Heart left ventricle (tissue), 16 donors: Measurements from ENCODE around the gene STK4. TPM values are rescaled to one million over a fixed set of nuclear protein-coding genes. Genes with fewer than 3 reads are reported as not detected.

Experiments used
- ATAC-seq, 4 donors: fragments of 200-7000 bp; cut with Tn5 transposase; one replicate each; pipeline ENCODE4 v1.9.1; 2020 to 2022; ENCODE audit warnings: moderate library complexity in 4 of 4, mild to moderate bottlenecking in 3 of 4, moderate number of reproducible peaks in 1 of 4
- DNase-seq, 5 donors: peaks; one replicate each; pipeline ENCODE4 v3.0.0-alpha.2; 2020
- H3K27ac ChIP-seq, 12 donors: fragments of 200-600 bp; sonication (generic) in 4 of 12; one replicate each; pipeline versions ENCODE4 v1.5.0 to v1.8.0; 2016 to 2022; ENCODE audit warnings: mild to moderate bottlenecking in 2 of 12
- H3K27me3 ChIP-seq, 9 donors: fragments of 200-600 bp; sonication (generic) in 2 of 9; one replicate each; pipeline versions ENCODE4 v1.5.1 to v1.8.0; 2016 to 2022; ENCODE audit warnings: mild to moderate bottlenecking in 3 of 9
- H3K36me3 ChIP-seq, 9 donors: fragments of 200-600 bp; sonication (generic) in 2 of 9; one replicate each; pipeline versions ENCODE4 v1.5.0 to v1.8.0; 2018 to 2022; ENCODE audit warnings: mild to moderate bottlenecking in 2 of 9
- H3K4me1 ChIP-seq, 12 donors: fragments of 200-600 bp; sonication (generic) in 4 of 12; one replicate each; pipeline versions ENCODE4 v1.5.0 to v1.8.0; 2016 to 2022; ENCODE audit warnings: mild to moderate bottlenecking in 3 of 12
- H3K4me3 ChIP-seq, 12 donors: fragments of 200-600 bp; sonication (generic) in 4 of 12; one replicate each; pipeline versions ENCODE4 v1.5.0 to v1.8.0; 2017 to 2022; ENCODE audit warnings: mild to moderate bottlenecking in 9 of 12, moderate library complexity in 4 of 12
- H3K9me3 ChIP-seq, 12 donors: fragments of 200-600 bp; sonication (generic) in 4 of 12; one replicate each; pipeline versions ENCODE4 v1.5.0 to v1.8.0; 2016 to 2022; ENCODE audit warnings: mild to moderate bottlenecking in 1 of 12
- CTCF ChIP-seq, 12 donors: fragments of 200-600 bp; sonication (generic) in 4 of 12; IDR thresholded peaks; one replicate each; pipeline versions ENCODE4 v1.5.0 to v1.8.0; 2018 to 2022; ENCODE audit warnings: antibody characterized with exemption in 12 of 12, mild to moderate bottlenecking in 5 of 12
- POLR2A ChIP-seq, 2 donors: fragments of 450-650 bp; IDR thresholded peaks; one replicate each; pipeline ENCODE4 v1.6.1; 2017; ENCODE audit warnings: antibody characterized with exemption in 2 of 2, mild to moderate bottlenecking in 2 of 2, moderate library complexity in 2 of 2
- WGBS, 4 donors: extraction: QIAGEN DNeasy Blood & Tissue Kit in 2 of 4; methylation state at CpG; one replicate each; pipeline versions ENCODE4 v1.1.5 to v1.1.7; 2013 to 2018; 5-methylcytosine and 5-hydroxymethylcytosine counted together
- intact Hi-C, 10 donors: fragments of 100-400 bp; cut with DNase I; formaldehyde crosslinking; loops; one replicate each; pipeline versions ENCODE4 v1.11.1 to v1.14.2; 2022
- polyA plus RNA-seq, 2 donors: library from polyadenylated mRNA; stranded (reverse); fragments of 200-250 nt; gene quantifications; one replicate each; pipeline ENCODE4 v1.2.3, GENCODE V29; 2013
- total RNA-seq, 9 donors: library from RNA; depleted of rRNA in 2 of 9; stranded (reverse); fragments of >200 nt in 2 of 9; fragmentation: NEBNext Ultra II Directional in 3 of 9; extraction: Animal tissue kit (Norgen Biotek cat#: 25700) in 3 of 9; gene quantifications; one replicate each; pipeline versions ENCODE4 v1.1.0 to v1.2.4, GENCODE V29; 2016 to 2023
- donor health status: ischemic (EF 13 %, LVEDD 7.1; RV severe dilation, severe dysfunction).
- donor health status: healthy with polysubstance abuse.
- donor health status: DM: no; HTN: yes; CAD: no.
- donor health status: DM: no; HTN: no; CAD: no.
- donor health status: ischemic (EF 25% LVEDD 6.9; RV normal size, moderate dysfunction).
- donor health status: ischemic (EF 25% LVEDD 5.7; RV mildly dilated, moderate dysfunction).
- donor health status: healthy.
- donor health status: DM: yes; HTN: yes; CAD: no.
- donor health status: ischemic (EF 35%, LVEDD 5.7; RV mildly dilated, moderate dysfunction).
- donor health status: nonischemic (EF 11% LVEDD 7.7; RV severe dilation, severe dysfunction).
- donor health status: DM: yes; HTN: yes; CAD: no.
- donor health status: PGD.
- donor health status: ischemic (EF 29% LVEDD 5.4; RV normal size, mild dysfunction).
- donor health status: nonischemic (EF 23%, LVEDD 6.1; RV moderate dilation, normal function).

STK4 gene
- total and polyA plus RNA-seq, 11 donors, result 3.2 to 25.3 (median 9.3) TPM

GRCh38 chr20:45028424-45029136 lies 62.3 kb downstream of the STK4 start:
- Histone ChIP-seq H3K9me3 (no peaks in the 10 kb centered on the region), H3K27me3 (no peaks in the 10 kb centered on the region), H3K4me1 (no peaks in the 10 kb centered on the region), H3K27ac (no peak overlapping the region), H3K4me3 (no peak overlapping the region), H3K36me3 (peaks cover 0 to 77% (median 40%) of the 10 kb centered on the region in 9 donors)
- ATAC-seq (no peak), DNase-seq (no peak)
- intact Hi-C loops, result no loop called here
- no peak for TF ChIP-seq CTCF (IDR thresholded peaks at IDR 0.05)
- no peak for TF ChIP-seq POLR2A (IDR thresholded peaks at IDR 0.05)
- WGBS, 4 donors, result 90 to 95% (median 94%) methylated on average over 6 of the region's 6 CpGs

GRCh38 chr20:45029884-45030283 lies 63.6 kb downstream of the STK4 start:
- H3K4me1 ChIP-seq, result peaks cover 0 to 7% (median 0%) of the 10 kb centered on the region in 12 donors
- ATAC-seq, result no peak
- no peaks in the 10 kb centered on the region for H3K9me3 ChIP-seq
- no peak overlapping the region for H3K27ac ChIP-seq
- no peak overlapping the region for H3K4me3 ChIP-seq
- intact Hi-C loops, result no loop called here
- peaks cover 0 to 67% (median 36%) of the 10 kb centered on the region in 9 donors for H3K36me3 ChIP-seq
- no peak for TF ChIP-seq POLR2A (IDR thresholded peaks at IDR 0.05)
- TF ChIP-seq CTCF (IDR thresholded peaks at IDR 0.05), result no peak
- H3K27me3 ChIP-seq, result no peaks in the 10 kb centered on the region
- 93 to 97% (median 95%) methylated on average over 3 of the region's 3 CpGs for WGBS, 4 donors
- no peak for DNase-seq

DNA sequence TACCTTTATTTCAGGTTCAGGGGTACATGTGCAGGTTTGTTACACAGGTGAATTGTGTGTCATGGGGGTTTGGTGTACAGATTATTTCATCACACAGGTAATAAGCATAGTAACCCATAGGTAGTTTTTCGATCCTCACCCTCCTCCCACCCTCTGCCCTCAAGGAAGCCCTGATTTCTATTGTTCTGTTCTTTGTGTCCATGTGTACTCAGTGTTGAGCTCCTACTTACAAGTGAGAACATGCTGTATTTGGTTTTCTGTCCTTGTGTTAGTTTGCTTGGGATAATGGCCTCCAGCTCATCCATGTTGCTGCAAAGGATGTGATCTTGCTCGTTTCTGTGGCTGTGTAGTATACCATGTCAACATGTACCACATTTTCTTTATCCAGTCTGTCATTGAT lies 66.0 kb downstream of the STK4 start:
- WGBS, 4 donors, result 87 to 95% (median 92%) methylated on average over 2 of the region's 2 CpGs
- no peaks in the 10 kb centered on the region for H3K9me3 ChIP-seq
- ATAC-seq, result no peak
- no peaks in the 10 kb centered on the region for H3K27me3 ChIP-seq
- H3K4me1 ChIP-seq, result peaks cover 0 to 16% (median 5%) of the 10 kb centered on the region in 12 donors
- H3K4me3 ChIP-seq, result no peak overlapping the region
- no peak overlapping the region for H3K27ac ChIP-seq
- H3K36me3 ChIP-seq, result peaks cover 0 to 43% (median 16%) of the 10 kb centered on the region in 9 donors
- intact Hi-C loops, result no loop called here
- no peak for DNase-seq
- TF ChIP-seq CTCF (IDR thresholded peaks at IDR 0.05) (no peak), POLR2A (IDR thresholded peaks at IDR 0.05) (no peak)

GRCh38 chr20:45032781-45033180 lies 66.5 kb downstream of the STK4 start:
- WGBS, 4 donors, result 89 to 93% (median 89%) methylated on average over 3 of the region's 3 CpGs
- ATAC-seq, result no peak
- Histone ChIP-seq H3K9me3 (no peaks in the 10 kb centered on the region), H3K27ac (no peak overlapping the region), H3K36me3 (peaks cover 0 to 39% (median 12%) of the 10 kb centered on the region in 9 donors), H3K4me1 (peaks cover 0 to 21% (median 10%) of the 10 kb centered on the region in 12 donors), H3K27me3 (no peaks in the 10 kb centered on the region), H3K4me3 (no peak overlapping the region)
- TF ChIP-seq CTCF (IDR thresholded peaks at IDR 0.05), result no peak
- TF ChIP-seq POLR2A (IDR thresholded peaks at IDR 0.05), result no peak
- no peak for DNase-seq
- intact Hi-C loops, result no loop called here
